Inflammatory macrophage treated with lipopolysaccharide for 1 hour (primary cell): ENCODE data around the gene HIVEP3.
"Not testable (repeated sequence)": the region's sequence is repeated elsewhere in the genome, so short reads cannot be mapped to it uniquely, and the experiment has no call there.

Source experiments
- DNase-seq, 2 donors: peaks; one replicate each; pipeline ENCODE4 v3.0.0-alpha.2; 2020 to 2022

Gene HIVEP3

GRCh38 chr1:41918450-41919043, at the start of gene HIVEP3:
HIVEP3 (minus strand) TSS chr1:41918922.
- DNase-seq, result peak in 1 of 2 donors; percentile 12

GRCh38 chr1:41964400-41964799, 45.7 kb upstream of the HIVEP3 start:
- no peak for DNase-seq

- no peak for DNase-seq
Observed at GRCh38 chr1:41963636-41964035, 44.9 kb upstream of the HIVEP3 start.

- no peak for DNase-seq
Observed at GRCh38 chr1:41958015-41958673, 39.4 kb upstream of the HIVEP3 start.

- DNase-seq, result no peak
Observed at GRCh38 chr1:41957568-41957967, 38.8 kb upstream of the HIVEP3 start.

GRCh38 chr1:41955461-41956159, 36.9 kb upstream of the HIVEP3 start:
- DNase-seq, result peak; percentile 2 to 4

GRCh38 chr1:41954533-41954944, 35.8 kb upstream of the HIVEP3 start:
- no peak for DNase-seq

GRCh38 chr1:41953291-41953690, 34.6 kb upstream of the HIVEP3 start:
- DNase-seq, result no peak

GRCh38 chr1:41952208-41952607, 33.5 kb upstream of the HIVEP3 start:
- no peak for DNase-seq

GRCh38 chr1:41951492-41951891, 32.8 kb upstream of the HIVEP3 start:
- DNase-seq, result not testable (repeated sequence)

GRCh38 chr1:41950820-41951219, 32.1 kb upstream of the HIVEP3 start:
- peak; percentile 33 to 45 for DNase-seq

- not testable (repeated sequence) for DNase-seq
Observed at GRCh38 chr1:41945946-41946345, 27.2 kb upstream of the HIVEP3 start.

GRCh38 chr1:41943717-41944116, 25.0 kb upstream of the HIVEP3 start:
- no peak for DNase-seq

- no peak for DNase-seq
Observed at GRCh38 chr1:41942278-41942677, 23.6 kb upstream of the HIVEP3 start.

- peak; percentile 70 to 73 for DNase-seq
Observed at GRCh38 chr1:41941381-41941780, 22.7 kb upstream of the HIVEP3 start.

- DNase-seq, result no peak
Observed at GRCh38 chr1:41939194-41939593, 20.5 kb upstream of the HIVEP3 start.

- DNase-seq, result no peak
Observed at GRCh38 chr1:41936107-41936506, 17.4 kb upstream of the HIVEP3 start.

GRCh38 chr1:41935226-41935625, 16.5 kb upstream of the HIVEP3 start:
- no peak for DNase-seq

GRCh38 chr1:41933106-41933505, 14.4 kb upstream of the HIVEP3 start:
- DNase-seq, result no peak

GRCh38 chr1:41931578-41931977, 12.9 kb upstream of the HIVEP3 start:
- DNase-seq, result no peak

- no peak for DNase-seq
Observed at GRCh38 chr1:41927118-41927517, 8.4 kb upstream of the HIVEP3 start.

- no peak for DNase-seq
Observed at GRCh38 chr1:41925712-41926111, 7.0 kb upstream of the HIVEP3 start.

- no peak for DNase-seq
Observed at GRCh38 chr1:41924911-41925310, 6.2 kb upstream of the HIVEP3 start.

- DNase-seq, result not testable (repeated sequence)
Observed at GRCh38 chr1:41921271-41921670, 2.5 kb upstream of the HIVEP3 start.
